HK-2 (cell line): ENCODE results near the gene DYNC1I1.
"Not testable (repeated sequence)": the region's sequence is repeated elsewhere in the genome, so short reads cannot be mapped to it uniquely, and the experiment has no call there.

Experiments
- DNase-seq: peaks from one replicate; pipeline ENCODE4 v3.0.0-alpha.2; 2018; ENCODE audit not compliant: unreplicated experiment

The DYNC1I1 gene

DNA sequence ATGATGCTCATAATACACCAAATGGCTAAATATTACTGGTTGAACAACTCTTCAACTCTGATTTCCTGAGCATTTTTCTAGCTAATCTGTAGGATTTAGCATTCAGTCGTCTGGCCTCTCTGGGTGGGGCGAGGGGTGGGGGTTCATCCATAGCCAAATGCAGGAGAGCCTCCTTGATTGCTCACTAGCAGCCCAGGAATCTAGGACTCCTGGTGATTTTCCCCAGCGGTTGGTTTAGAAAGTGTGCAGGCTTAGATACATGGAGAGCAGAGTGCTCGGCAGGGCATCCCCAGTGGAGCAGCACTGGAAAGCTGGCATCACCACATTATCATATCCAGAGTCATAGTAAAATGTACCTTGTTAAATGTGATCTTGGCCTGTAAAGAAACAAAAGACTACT is 136.1 kb downstream of the DYNC1I1 start:
- no peak for DNase-seq

DNA sequence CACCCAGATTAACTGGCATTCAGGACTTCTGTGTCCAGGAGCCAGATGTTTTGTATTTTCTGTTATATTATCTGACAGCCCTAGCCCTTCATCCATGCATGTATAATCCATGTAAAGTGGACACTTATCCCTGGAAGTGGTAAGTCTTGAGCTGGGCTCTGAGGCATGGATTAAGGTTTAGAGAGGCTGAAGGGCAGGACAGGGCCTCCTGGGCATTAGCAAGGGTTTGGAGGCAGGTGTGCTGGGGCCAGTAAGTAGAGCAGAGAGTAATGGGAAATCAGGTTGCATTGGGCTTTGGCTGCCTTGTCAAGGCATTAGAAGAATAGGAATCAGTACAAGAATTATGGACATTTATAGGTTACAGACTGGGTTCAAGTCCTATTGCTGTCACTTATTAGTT is 138.0 kb downstream of the DYNC1I1 start:
- DNase-seq = no peak

DNA sequence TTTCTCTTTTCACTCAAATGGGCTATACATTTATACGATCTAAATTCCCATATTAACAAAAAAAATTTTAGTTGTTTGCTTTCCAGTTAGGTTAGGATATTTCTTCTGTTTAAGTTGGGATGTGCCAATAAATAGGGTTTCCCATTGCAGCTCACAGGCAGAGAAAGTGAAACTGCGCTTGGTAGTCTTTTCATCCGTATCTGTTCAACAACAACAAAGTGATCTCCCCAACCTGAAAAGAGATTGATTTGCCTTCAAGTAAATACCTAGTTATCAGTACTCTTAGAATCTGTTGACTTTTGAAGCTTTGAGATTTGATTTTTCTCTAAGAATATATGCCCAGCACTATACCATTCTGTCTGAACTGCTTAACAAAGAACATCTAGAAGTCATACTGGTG is 143.4 kb downstream of the DYNC1I1 start:
- no peak for DNase-seq

DNA sequence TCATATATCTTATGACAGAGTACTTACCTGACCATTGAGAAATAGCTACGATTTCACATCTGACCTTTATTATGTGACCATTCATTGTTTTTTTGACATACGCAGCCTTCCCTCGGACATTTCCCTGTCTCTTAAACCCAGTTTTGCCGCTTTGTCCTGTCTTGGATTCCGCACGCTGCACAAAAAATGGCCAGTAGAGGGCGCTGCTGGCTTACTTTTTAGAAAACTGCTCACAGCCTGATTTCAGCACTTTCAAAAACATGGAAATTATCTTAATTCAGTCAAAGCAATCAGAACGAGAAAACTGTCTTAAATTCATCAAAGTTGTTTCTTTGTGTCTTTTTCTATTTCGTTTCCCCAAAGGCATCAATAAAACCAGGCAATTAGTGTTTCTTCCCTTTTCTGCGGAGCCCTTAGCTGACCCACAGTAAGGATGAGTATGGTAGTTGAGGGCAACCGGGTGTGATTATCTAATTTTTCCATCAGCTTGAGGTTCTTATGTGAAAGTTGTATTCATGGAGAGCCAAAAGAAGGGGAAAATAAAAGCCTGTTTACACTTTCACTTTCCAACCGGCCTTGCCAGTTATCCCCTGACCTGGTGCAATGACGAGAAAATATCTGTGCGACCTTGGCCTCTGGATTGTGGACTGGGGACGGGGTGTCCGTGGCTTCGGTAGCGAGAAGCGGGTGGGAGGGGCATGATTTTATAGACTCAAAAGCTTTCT is 144.4 kb downstream of the DYNC1I1 start:
- peak; percentile 77 for DNase-seq

DNA sequence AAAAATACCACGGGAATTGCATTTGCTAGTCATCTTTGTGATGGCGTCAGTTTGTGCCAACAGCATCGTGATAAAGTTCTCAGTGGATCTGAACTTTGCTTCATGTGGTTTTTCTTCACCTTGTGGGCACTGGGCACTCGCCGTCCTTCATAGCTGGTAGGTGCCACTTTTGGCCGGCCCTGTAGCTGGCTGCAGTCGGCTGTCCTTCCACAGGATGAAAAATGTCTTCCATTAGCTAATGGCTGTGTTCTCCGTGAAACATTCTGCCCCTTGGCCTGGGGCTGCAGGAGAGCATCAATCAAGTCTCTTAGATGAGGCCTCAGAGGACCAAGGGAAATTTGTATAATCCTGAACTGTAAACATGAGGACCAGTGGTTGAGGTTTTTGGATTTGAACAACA is 145.3 kb downstream of the DYNC1I1 start:
- no peak for DNase-seq

DNA sequence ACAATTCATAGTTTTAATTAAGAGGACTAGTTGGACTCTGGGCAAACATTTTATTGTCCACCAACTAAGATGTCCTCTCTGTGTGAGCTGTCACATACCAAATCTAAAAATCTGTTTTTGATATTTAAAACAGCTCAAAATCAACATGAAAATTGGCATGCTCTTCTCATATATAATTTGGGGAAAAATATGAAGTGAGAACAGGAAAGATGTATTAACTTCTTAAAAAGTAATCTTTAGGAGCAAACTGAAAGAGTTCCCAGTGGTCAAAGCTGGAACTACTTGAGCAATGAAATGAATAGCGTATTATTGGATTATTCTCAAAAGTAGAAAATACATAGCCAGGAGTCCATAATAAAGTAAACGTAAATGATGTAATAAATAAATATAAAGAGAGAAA is 147.2 kb downstream of the DYNC1I1 start:
- DNase-seq = no peak

DNA sequence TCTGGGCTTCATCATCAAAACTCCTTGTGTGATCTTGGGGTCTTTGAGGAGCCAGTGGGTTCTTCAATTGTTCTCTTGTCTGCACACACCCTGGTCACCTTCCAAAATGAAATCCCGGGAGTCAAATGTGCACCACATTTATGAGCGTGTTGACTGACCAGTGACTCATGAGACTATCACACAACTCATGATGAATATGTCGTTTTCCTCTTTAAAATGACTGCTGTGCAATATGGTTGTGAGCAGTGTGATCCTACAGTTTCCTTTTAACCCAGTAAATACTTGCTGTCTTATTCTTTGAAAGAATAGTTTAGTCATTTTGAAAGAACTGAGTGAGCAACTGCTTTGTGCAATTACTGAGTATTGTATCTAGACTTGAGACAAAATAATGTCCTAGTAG is 149.2 kb downstream of the DYNC1I1 start:
- no peak for DNase-seq

DNA sequence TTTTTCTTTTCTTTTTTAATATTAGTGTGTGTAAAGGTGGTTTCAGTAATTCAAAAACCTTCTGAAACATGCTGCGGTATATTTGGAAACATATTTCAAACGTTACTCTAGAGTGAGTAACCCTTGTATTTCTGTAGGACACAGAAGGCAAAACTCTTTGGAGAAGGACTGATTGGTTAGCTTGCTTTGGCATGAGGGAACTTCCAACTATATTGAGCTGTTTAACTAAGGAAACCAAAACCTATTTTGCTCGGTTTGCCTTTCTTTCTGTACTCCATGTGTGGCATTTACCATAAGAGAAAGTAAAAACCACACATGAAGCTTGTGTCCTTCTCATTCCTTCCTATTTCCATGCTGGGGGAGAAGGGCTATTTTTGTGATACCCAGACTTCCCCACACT is 149.8 kb downstream of the DYNC1I1 start:
- no peak for DNase-seq

DNA sequence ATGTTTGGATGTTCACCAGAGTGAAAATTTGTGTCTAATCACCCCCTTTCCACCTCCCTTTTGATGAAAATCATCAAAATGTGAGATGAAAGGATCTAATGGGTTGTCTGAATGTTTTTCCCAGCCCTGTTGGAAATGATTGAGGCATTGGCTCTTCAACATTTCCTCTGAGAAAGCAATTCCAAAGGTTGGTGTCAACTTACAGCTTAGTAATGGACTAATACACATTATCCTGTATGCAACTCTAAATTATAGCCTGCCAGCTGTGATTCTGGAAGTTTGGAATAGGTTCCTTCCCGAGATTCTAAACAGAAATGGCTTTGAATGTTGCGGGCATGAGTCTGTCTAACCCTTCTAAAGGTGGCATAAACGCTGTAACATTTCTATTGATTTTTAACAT is 152.9 kb downstream of the DYNC1I1 start:
- no peak for DNase-seq

DNA sequence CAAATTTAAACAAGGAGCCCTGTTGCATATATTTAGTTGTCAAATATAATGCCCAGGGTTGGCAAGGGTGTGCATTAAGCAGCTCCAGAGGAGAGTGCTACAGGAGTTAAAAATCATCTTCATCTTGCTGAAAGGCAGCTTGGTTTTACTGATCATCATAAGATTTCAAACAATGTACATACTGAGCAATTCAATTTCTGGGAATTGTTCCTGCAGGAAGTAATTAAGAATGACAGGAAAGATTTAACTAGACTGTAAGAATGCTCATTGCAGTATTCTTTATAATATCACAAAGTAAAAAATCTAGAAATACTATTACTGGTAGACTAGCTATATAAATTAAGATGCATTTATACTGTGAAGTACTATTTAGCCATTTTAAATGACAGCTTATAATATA is 153.6 kb downstream of the DYNC1I1 start:
- no peak for DNase-seq

DNA sequence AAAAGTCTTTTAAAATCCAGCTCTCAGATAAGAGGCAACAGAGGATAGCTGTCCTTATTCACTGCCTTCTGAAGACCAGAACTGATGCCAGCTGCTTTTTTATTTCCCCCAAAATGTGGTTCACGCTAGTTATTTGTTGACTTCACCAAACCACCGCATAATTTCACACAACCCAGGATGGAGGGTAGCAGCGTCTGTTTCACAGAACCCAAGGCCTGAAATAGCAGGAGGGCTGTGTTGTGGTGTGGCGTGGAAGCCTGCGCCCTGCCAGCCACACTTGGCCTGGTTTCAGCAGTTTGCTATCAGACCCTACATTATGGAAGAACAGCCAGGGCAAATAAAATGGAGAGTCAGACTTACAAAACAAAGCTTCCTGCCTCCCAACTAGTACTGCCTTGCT is 155.4 kb downstream of the DYNC1I1 start:
- DNase-seq = no peak

DNA sequence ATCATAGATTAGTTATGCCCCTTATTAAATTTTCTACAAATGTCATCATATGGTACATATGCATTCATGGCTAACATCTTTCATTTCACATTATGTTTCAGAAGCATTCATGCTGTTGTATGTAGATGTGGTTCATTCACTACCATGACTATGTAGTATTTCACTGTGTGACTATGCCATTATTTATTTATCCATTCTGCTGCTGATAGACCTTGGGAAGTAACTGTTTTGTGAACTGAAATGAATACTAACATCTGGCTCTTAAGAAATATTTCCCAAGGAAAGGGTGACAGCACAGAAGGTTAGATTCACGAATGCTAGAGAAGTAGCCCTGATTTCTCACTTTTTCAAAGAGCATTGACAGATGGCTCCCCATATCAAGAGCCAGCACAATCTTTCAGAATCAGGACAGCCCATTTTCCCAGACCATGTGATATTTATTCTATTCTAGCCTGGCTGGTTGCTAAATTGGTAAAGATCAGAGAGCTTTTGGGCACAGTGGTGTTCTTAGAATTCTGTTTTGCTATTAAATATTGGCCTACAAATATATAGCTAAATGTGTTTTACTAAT is 157.4 kb downstream of the DYNC1I1 start:
- DNase-seq = no peak

DNA sequence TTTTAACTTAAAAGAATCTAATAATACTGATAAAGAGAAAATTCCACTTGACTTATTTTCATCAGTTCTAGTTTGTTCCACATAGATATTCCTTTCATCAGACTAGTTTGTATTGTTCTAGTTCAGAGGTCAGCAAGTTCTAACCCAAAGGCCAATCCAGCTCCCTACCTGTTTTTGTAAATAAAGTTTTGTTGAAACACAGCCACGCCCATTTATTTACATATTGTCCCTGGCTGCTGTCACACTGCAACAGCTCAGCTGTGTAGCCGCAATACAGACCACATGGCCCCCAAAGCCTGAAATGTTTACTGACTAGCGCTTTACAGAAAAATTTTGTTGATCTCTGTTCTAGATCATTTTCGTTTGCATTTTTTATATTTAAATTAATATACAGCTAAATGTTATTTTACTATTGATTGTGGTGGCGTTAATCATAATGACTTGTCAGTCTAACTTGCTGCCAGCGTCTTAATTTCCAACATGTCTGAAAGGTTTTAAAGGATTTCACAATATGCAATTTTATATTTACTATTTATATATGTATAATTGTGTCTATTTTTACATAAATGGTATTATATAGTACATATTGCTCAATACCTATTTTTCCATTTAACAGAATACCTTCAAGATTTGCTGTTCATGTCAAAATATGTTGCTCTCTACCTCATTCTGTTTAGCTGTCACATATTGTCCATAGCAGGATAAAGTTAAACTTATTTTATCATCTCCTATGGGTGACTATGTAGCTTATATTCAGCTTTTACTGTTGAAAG is 159.3 kb downstream of the DYNC1I1 start:
- no peak for DNase-seq

DNA sequence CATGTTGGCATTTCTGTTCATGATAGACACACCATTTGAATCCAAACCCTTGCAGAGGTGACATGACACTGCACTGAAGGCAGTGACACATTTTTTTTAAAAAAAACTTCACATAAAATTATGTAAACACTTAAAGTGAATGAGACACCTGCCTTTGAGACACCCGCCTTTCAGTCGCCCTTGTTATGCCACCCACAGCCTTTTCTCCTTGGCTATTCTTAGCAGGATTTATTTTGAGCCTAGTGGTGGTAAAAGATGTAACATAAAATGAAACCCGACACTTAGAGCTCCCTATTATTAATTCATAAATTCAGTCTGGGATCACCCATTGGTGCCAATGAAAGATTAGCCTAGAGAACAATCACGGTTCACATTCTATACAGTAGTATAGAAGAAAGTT is 161.3 kb downstream of the DYNC1I1 start:
- DNase-seq = no peak

DNA sequence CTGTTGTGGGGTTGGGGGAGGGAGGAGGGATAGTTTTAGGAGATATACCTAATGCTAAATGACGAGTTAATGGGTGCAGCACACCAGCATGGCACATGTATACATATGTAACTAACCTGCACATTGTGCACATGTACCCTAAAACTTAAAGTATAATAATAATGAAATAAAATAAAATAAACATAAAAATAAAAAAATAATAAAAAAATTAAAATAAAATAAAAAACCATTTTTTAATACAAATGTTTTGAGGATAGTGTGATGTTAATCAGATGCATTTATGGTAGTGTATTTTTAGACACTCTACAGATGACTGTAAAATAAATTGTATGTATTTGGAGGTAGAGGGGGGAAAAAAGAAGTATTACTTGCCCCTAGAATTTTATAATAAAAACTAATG is 172.5 kb downstream of the DYNC1I1 start:
- DNase-seq = not testable (repeated sequence)

DNA sequence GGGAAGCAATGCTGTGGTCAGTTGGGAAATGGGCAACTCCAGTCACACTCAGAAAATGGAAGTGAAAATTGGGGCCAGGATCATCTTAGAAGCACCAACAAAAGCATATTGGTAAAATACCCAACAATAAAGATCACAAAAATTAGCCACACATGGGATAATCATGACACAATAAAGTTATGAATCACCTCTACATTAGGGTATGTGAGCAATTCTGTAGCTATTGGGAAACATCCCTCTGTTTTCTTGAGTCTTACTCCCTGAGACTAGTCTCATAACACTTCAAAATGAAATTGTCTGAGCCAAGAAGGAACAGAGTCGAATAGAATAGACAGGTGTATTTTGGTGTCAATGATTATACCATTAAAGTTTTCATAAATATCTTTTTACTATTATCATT is 178.3 kb downstream of the DYNC1I1 start:
- no peak for DNase-seq

DNA sequence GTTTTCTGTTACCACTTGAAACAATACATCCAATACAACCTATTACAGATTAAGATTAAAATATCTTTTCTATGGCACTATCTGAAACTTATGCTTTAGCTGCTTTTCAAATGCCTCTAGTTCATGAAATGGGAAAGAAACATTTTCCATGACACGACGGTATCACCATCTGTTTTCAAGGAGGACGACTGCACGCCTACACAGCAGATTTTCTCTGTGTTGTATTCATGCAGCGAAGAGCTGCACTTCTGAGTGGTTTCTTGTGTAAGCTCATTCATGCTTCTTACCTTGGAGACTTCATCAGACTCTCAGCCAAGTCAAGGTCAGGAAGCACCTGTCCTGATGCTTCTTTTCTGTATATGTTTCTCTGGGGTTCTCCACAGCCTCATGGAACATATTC is 179.2 kb downstream of the DYNC1I1 start:
- DNase-seq = no peak

DNA sequence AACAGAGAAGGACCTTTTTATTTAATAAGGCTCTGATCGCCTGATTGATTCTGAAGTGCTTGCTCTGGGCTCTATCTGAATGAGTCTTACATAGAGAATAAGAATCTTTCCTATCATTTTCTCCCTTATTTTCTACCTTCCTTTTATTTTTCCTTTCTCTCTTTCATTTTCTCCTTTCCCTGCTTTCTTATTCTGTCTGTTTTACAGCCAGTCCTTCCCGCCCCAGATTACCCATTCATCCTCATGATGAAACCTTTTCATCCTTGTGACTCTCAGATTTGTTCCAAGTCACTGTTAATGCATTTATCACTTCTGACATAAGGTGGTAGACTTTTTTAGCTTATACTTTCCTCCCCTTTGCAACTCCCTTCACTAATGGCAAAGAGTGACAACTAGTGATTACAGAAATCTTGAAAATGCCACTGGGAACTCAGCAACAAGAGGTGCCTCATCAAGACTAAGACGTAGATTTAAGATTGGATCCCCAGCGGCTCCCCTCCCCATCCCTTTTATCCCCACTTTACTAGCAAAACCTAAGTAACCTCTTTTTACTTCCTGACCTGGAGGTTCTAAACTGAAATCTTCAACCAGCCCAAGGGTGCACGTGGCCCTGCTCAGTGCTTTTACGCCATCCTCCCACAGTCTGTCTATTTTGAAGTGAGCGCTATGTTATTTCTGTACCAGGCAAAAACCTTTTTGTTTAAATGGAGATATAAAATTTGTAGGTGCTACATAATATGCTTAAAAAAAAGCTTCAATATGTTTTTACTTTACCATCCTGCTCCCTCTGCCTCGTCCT is 179.8 kb downstream of the DYNC1I1 start:
- no peak for DNase-seq

DNA sequence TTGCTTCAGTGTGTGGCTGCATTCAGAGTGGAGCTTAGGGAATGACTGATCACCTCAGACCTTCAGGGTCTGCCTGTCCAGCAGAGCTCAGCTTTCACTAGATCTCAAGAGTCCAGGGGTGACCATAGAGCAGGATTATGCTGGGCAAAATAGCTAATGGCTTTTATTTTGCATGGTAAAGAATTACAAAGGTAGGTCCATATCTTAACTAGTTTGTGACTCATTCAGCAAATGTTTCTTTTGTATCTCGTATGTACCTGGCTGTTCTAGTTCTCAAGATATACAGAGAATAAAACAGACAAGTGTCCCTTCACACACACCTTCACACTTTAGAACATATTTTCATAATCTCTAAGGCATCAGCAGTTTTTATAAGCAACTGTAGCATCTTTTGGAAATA is 180.5 kb downstream of the DYNC1I1 start:
- DNase-seq = no peak

DNA sequence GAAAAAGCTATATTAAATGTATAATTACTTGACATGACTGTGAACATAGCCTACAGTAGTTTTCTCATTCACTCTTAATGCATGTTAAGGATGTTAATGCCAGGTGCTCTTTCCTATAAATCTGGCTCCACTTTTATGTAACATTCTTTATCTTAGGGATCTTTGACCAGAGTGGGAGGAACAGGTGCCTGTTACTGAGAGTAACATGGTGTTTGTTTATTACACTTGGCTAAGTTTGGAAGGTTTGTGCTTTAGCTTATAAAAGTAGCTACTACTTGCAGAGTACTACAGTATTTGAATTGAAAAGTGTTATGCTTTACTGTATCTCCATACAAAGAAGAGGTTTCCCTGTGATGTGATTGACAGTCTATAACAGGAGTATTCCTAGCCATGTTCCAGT is 183.4 kb downstream of the DYNC1I1 start:
- no peak for DNase-seq

DNA sequence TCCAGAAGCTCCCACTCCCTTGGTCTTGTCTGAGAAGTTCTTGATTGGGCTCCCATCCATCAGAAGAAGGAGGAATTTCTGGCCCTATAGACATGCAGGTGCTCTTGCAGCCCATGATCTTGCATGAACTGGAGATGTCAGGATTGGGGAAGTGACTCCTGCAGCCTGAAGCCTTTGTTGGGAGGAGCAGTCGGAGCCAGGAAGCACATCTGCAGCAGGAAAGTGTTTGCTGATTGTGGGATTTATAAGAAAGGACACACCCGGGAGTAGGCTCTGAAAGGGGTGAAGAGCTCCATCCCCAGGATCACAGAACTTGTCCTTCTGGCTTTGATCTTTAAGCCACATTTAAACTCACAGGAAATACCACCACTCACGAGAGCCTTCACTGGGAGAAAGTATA is 185.2 kb downstream of the DYNC1I1 start:
- DNase-seq = no peak

DNA sequence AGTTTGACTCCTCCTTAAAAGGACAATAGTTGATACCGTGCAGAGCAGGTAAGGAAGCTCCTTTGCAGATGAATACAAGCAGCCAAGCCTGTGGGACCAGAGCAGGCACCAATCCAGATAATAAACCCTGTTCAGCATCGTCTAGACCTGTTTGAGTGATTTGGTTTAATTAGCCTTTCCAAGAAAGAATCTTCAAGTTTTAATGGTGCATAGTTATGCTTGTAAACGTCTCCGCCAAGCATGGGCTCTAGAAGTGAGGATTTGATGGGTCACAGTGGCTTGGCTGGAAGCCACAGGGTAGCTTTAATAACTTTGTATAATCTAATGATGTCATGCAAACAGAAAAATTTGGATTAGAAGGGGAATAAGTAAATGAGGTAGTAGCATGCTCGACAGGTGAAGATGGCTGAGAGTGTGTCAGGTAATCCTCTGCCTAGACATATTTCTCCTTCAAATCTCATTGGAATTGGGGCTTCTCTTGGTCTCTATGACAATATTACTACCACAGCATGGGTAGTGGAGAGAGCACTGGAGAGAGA is 188.4 kb downstream of the DYNC1I1 start:
- no peak for DNase-seq
